Large intestine (tissue), 3 donors: Measurements from ENCODE around the gene DBNDD2. TPM values are rescaled to one million over a fixed set of nuclear protein-coding genes. Genes with fewer than 3 reads are reported as not detected.
A peak's percentile ranks its signal among the peaks of the same experiment; 100 is the strongest.

ENCODE experiments used
- DNase-seq, 2 donors: peaks; one replicate each; pipeline versions ENCODE4 v3.0.0 to v3.0.0-alpha.2; 2013
- H3K27ac ChIP-seq: one replicate; pipeline ENCODE4 v1.5.1; 2013; ENCODE audit warnings: low read length
- H3K27me3 ChIP-seq: 2 replicates; pipeline ENCODE4 v1.6.1; 2013; ENCODE audit warnings: low read length; ENCODE audit not compliant: control insufficient read depth, insufficient read depth
- H3K36me3 ChIP-seq: 2 replicates; pipeline ENCODE4 v1.6.1; 2013; ENCODE audit warnings: low read length; ENCODE audit not compliant: control insufficient read depth, insufficient read depth
- H3K4me1 ChIP-seq: one replicate; pipeline ENCODE4 v1.6.1; 2013; ENCODE audit warnings: low read length; ENCODE audit not compliant: control insufficient read depth, insufficient read depth
- H3K4me3 ChIP-seq: one replicate; pipeline ENCODE4 v1.5.1; 2013; ENCODE audit warnings: low read length
- H3K9me3 ChIP-seq: one replicate; pipeline ENCODE4 v1.6.1; 2013; ENCODE audit warnings: mild to moderate bottlenecking, low read depth, low read length, moderate library complexity; ENCODE audit not compliant: control insufficient read depth
- WGBS: methylation state at CpG from one replicate; pipeline ENCODE4 v1.1.5; 2013; ENCODE audit warnings: low lambda C conversion rate; ENCODE audit not compliant: insufficient coverage; 5-methylcytosine and 5-hydroxymethylcytosine counted together
- polyA plus RNA-seq: library from polyadenylated mRNA; unstranded; fragments of 120-200 nt; gene quantifications from one replicate; pipeline ENCODE4 v1.2.1, GENCODE V29; 2013

Gene DBNDD2
- polyA plus RNA-seq, 1 donor: 36.1 TPM

DNA sequence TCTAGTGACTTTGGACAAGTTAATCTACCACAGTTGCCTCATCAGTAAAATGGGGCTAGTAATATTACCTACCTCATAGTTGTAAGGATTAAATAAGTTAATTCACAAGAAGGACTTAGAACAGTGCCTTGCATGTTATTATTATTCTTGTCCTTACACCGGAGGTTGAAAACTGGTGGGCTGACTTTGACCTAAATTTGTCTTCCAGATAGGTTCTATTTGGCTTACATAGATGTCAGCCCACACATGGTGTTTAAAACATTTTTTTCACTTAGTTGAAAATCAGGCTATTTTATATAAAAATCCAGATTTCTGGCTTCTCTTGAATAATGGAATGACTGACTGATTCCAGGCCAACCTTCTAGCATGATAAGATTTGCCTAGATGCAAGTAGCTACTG lies 41.9 kb upstream of the DBNDD2 start:
- Histone ChIP-seq H3K9me3 (no peaks in the 10 kb centered on the region), H3K27ac (no peak overlapping the region), H3K36me3 (peaks cover 30% of the 10 kb centered on the region), H3K4me3 (no peak overlapping the region), H3K27me3 (no peaks in the 10 kb centered on the region), H3K4me1 (peaks cover 22% of the 10 kb centered on the region)
- WGBS: no CpG with 5 or more reads among the region's 1 CpG
- no peak for DNase-seq

DNA sequence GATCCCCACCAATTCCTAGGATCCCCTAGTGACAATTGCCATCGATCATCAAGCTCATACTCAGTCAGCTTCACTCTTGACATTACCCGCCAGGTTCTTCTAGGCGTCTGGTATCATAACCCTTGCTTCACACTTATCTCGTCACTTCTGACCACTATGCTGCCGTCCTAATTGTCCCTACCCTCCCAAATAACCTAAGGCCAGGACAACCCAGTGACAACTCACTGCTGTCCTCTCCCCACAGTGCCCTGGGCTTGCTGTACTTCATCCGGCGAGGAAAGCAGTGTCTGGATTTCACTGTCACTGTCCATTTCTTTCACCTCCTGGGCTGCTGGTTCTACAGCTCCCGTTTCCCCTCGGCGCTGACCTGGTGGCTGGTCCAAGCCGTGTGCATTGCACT lies 41.5 kb upstream of the DBNDD2 start:
- DNase-seq: no peak
- H3K27me3 ChIP-seq: no peaks in the 10 kb centered on the region
- no peak overlapping the region for H3K4me3 ChIP-seq
- peaks cover 30% of the 10 kb centered on the region for H3K36me3 ChIP-seq
- 100% methylated on average over 1 of the region's 11 CpGs for WGBS
- H3K4me1 ChIP-seq: peaks cover 26% of the 10 kb centered on the region
- no peak overlapping the region for H3K27ac ChIP-seq
- no peaks in the 10 kb centered on the region for H3K9me3 ChIP-seq

DNA sequence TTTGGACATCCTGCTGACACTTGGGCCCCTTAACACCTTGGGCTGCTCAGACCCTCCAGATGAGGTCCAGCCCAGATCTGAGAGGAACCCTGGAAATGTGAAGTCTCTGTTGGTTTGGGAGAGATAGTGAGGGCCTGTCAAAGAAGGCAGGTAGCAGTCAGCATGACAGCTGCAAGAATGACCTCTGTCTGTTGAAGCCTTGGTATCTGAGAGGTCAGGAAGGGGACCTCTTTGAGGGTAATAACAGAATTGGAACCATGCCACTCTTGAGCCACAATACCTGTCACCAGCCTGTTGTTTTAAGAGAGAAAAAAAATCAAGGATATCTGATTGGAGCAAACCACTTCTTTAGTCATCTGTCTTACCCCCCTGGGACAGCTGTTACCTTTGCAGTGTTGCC lies 41.0 kb upstream of the DBNDD2 start:
- H3K27me3 ChIP-seq: no peaks in the 10 kb centered on the region
- H3K27ac ChIP-seq: no peak overlapping the region
- DNase-seq: no peak
- H3K4me1 ChIP-seq: peaks cover 27% of the 10 kb centered on the region
- H3K36me3 ChIP-seq: peaks cover 30% of the 10 kb centered on the region
- H3K9me3 ChIP-seq: no peaks in the 10 kb centered on the region
- H3K4me3 ChIP-seq: no peak overlapping the region

DNA sequence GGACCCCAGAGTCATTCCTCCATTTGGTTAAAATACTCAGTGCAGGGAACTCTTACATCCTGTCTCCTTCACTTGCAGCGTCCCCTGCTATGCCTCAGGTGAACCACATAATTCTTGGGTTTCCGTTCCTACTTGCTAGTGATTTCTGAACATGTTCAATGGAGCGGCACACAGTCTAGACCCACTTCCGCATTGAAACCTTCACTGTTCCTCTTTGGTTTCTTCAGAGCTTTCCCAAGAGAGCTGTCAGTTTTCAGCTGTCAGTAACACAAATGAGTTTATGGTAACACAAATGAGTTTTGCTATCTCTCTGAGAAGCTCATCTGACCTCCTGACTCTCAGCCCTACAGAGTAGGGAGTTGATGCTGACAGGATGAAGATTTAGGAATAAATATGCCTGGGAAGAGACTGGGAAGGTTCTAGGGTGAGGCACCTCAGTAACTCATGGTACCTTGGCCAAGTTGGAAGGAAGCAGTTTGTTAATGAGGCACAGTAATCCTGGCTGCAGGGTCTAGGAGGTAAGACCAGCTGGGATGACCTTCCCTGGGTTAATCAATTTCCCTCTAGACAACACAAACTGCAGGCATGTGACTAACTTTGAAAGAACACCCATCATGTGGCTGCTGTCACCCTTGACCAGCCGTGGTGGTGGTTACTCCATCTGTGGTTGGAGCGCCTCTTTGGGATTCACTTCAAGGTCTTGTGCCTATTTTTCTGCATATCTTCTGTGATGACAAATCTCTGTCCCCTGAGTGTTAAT lies 39.7 kb upstream of the DBNDD2 start:
- Histone ChIP-seq H3K4me3 (no peak overlapping the region), H3K4me1 (peaks cover 33% of the 10 kb centered on the region), H3K36me3 (peaks cover 30% of the 10 kb centered on the region), H3K27me3 (no peaks in the 10 kb centered on the region), H3K27ac (peak overlapping the region; percentile 1), H3K9me3 (no peaks in the 10 kb centered on the region)
- WGBS: 49% methylated on average over 3 of the region's 6 CpGs
- peak in 1 of 2 donors; percentile 51 for DNase-seq

DNA sequence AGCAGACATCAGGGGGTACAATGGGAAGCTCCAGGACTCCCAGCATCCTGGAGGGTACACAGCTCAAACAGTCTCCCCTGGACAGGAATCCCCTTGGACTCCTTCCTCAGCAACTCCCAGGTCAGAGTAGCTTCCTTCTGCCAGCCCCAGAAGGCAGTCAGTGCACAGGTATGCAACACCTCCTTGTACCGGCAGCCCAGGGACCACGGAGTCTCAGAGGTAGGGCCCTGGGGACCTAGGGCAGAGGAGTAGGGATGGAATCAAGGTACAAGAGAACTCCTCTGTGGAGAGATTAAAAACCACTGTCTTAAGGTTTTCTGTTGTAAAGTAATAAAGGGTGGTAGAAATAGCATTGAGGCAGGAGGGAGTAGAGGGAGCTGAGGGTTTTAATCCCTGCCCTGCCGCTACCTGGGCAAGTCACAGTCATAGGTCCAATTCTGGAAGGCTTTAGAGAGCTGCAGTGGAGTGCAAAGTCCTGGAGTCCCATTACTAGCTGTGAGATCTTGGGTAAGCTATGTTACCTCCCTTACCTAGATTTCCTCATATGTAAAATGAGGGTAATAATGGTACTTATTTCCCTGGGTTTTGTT lies 37.4 kb upstream of the DBNDD2 start:
- H3K9me3 ChIP-seq: no peaks in the 10 kb centered on the region
- no peak overlapping the region for H3K4me3 ChIP-seq
- H3K36me3 ChIP-seq: peaks cover 25% of the 10 kb centered on the region
- H3K4me1 ChIP-seq: peaks cover 30% of the 10 kb centered on the region
- DNase-seq: peak; percentile 83 to 93
- H3K27ac ChIP-seq: peak overlapping the region; percentile 50
- no CpG with 5 or more reads among the region's 3 CpGs for WGBS
- H3K27me3 ChIP-seq: no peaks in the 10 kb centered on the region

DNA sequence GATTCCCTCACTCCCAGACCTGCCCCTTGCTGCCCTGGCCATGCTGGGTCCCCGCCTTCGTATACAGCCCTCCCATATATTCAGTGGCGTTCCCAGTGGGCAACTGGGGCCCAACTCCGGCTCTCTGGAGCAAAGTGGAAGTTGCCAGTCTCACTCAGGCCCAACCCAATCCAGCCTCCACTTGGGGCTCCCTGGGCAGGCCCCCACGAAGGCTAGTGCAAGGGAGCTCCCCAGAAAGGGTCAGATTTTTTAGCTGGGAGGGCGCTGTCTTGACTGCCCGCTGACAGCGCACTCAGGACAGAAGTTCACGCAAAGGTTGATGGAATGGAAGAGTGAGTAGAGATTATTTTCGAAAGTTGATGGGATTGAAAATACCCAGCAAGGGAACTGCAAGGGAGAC lies 35.8 kb upstream of the DBNDD2 start:
- Histone ChIP-seq H3K9me3 (no peaks in the 10 kb centered on the region), H3K4me3 (no peak overlapping the region), H3K27ac (no peak overlapping the region), H3K36me3 (peaks cover 12% of the 10 kb centered on the region), H3K4me1 (peaks cover 42% of the 10 kb centered on the region), H3K27me3 (no peaks in the 10 kb centered on the region)
- 85% methylated on average over 5 of the region's 10 CpGs for WGBS
- DNase-seq: no peak

DNA sequence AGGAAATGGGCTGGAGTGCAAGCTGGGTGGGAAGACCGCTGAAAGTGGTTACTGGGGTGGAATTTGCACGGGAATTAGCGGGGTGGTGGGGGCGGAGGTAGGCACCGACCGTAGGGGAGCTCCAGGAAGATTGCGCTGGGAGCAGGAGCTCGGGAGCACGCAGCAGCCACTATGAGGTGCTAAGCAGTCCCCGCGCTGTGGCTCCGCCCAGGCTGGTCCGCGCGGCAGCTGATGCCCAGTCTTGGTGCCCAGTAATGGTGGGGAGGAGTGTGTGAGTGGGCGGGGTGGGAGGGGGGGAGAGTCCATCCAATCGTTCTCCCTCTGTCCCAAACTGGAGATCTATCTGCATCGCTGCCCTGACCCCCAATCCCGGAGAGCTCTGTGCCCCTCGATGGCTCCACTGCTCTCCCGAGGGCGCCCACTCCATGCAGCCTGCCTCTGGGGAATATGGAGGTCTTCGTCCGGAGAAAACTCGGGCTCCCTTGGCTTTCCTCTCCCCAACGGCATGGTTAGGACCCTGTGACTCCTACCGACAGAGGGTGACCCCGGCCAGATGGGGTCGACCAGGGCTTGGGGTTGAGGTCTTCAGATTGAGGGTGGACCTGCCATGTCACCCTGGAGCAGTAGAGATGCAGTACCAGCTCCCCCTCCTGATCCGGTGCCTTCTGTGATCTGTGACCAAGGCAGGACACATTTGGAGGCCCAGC lies 35.3 kb upstream of the DBNDD2 start:
- Histone ChIP-seq H3K27me3 (no peaks in the 10 kb centered on the region), H3K27ac (peak overlapping the region; percentile 72), H3K9me3 (no peaks in the 10 kb centered on the region), H3K4me3 (peak overlapping the region; percentile 42), H3K36me3 (peaks cover 6% of the 10 kb centered on the region), H3K4me1 (peaks cover 45% of the 10 kb centered on the region)
- no CpG with 5 or more reads among the region's 30 CpGs for WGBS
- peak in 1 of 2 donors; percentile 13 for DNase-seq

DNA sequence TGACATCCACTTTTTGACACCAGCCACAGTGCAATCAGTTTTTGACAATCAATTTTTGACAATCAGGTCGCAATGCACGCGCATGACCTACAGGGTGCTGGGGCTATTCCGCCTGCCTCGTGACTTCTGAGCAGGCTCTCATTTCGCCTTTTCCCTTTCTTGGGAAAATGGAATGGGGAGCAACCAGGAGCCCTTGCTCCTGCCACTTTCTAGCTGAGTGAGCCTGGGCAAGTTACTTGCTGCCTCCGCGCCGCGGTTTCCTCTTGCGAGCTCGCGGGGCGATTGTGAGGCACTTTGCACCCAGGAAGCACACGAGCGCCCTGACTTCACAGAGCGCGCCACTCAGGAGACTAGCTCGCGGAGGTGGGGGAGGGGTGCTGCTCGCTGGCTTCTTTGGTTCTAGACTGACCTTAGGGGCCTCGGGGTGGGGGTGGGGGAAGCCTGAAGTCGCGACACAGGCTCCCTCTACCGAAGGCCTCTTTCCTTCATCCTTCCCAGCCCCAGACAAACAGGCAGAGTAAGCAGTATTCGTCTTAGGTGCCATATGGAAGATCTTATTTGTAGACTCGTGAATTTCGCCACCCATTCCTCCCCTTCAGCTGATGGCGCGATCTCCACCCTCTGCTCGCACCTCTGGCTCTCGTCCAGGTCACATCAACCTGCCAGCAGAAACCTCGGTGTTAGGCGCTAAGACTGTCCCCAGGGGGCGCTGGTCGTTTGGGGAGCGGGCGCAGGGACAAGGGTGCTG lies 34.6 kb upstream of the DBNDD2 start:
- no CpG with 5 or more reads among the region's 38 CpGs for WGBS

DNA sequence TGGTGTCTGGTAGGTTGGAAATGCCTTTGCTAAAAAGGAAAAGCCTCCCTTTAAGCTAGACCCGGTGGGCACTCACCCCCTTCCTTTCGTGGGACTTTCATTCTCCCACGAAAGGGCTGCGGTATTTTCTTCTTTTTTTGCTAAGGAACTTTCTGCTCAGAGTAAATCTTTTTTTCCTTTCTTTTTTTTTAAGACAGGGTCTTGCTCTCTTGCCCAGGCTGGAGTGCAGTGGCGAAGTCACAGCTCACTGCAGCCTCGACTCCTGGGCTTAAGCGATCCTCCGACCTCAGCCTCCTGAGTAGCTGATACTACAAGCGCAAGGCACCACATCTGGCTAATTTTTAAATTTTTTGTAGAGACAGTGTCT lies 34.0 kb upstream of the DBNDD2 start:
- Histone ChIP-seq H3K36me3 (no peaks in the 10 kb centered on the region), H3K4me1 (peaks cover 40% of the 10 kb centered on the region), H3K4me3 (peak overlapping the region; percentile 42), H3K27me3 (no peaks in the 10 kb centered on the region), H3K27ac (peak overlapping the region; percentile 72), H3K9me3 (no peaks in the 10 kb centered on the region)
- no peak for DNase-seq
- 43% methylated on average over 3 of the region's 9 CpGs for WGBS

More for the DNA sequence above, 34.6 kb upstream of the DBNDD2 start:
- H3K9me3 ChIP-seq: no peaks in the 10 kb centered on the region
- DNase-seq: peak; percentile 83 to 88
- H3K4me3 ChIP-seq: peak overlapping the region; percentile 42
- peaks cover 40% of the 10 kb centered on the region for H3K4me1 ChIP-seq
- H3K27me3 ChIP-seq: no peaks in the 10 kb centered on the region
- no peaks in the 10 kb centered on the region for H3K36me3 ChIP-seq
- H3K27ac ChIP-seq: peak overlapping the region; percentile 72

DNA sequence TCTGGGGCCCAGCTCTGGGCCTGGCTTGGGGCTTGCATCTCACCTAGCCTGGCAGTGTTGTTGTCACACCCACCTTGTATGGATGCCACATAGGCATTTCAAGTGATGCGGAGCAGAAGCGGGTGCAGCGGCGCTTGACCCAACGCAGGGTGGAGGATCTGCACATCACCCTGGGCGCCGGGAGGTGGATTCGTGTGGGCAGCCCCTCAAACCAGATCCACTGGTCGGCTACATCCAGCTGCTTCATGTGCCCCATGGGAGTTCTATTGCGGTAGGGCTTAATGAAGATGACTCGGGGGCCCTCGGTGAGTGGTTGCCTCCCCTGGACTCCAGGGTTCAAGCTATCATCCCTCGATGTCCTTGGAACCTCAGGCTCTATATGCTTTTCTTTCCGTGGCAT lies 33.1 kb upstream of the DBNDD2 start:
- no peak for DNase-seq
- WGBS: 100% methylated on average over 2 of the region's 14 CpGs
- H3K36me3 ChIP-seq: no peaks in the 10 kb centered on the region
- no peak overlapping the region for H3K4me3 ChIP-seq
- no peaks in the 10 kb centered on the region for H3K9me3 ChIP-seq
- H3K27ac ChIP-seq: no peak overlapping the region
- H3K27me3 ChIP-seq: no peaks in the 10 kb centered on the region
- H3K4me1 ChIP-seq: peaks cover 40% of the 10 kb centered on the region
